PC-9 (cell line): ENCODE results near the gene RPL31. TPM values are rescaled to one million over a fixed set of nuclear protein-coding genes. Genes with fewer than 3 reads are reported as not detected.

Experiments used
- BruUV-seq: library from RNA; stranded (reverse); fragments of 400-500 nt; replicated peaks from 2 replicates; lab custom pipeline; 2021; lab: Mats Ljungman, UMichigan
- CTCF ChIA-PET: fragments of 300-600 bp; sonication (Branson Sonifier 250); formaldehyde crosslinking; loops from one replicate; lab custom pipeline; 2022; ENCODE audit warnings: antibody characterized with exemption; lab: Charles Lee
- POLR2A ChIA-PET: fragments of 300-600 bp; sonication (Branson Sonifier 250); formaldehyde crosslinking; loops from one replicate; lab custom pipeline; 2022; ENCODE audit warnings: antibody characterized with exemption; ENCODE audit not compliant: unreplicated experiment; lab: Charles Lee
- DNase-seq, 2 experiments: peaks; one replicate each; pipeline versions ENCODE4 v3.0.0 to v3.0.0-alpha.2; 2015 to 2022; ENCODE audit warnings: mixed read lengths in 1 of 2
- H2AFZ ChIP-seq: fragments of 200-600 bp; sonication (generic); 2 replicates; pipeline ENCODE4 v1.8.1; 2017; ENCODE audit warnings: antibody characterized with exemption
- H3F3A ChIP-seq: fragments of 200-600 bp; sonication (generic); 2 replicates; pipeline ENCODE4 v1.8.1; 2017; ENCODE audit warnings: antibody characterized with exemption, mild to moderate bottlenecking, low read depth; ENCODE audit not compliant: insufficient read depth
- H3K27ac ChIP-seq: fragments of 200-600 bp; sonication (generic); 2 replicates; pipeline ENCODE4 v1.6.1; 2016; ENCODE audit warnings: mixed run types
- H3K27me3 ChIP-seq: fragments of 200-600 bp; sonication (generic); 2 replicates; pipeline ENCODE4 v1.6.1; 2016; ENCODE audit warnings: low read depth, mixed run types; ENCODE audit not compliant: insufficient read depth
- H3K36me3 ChIP-seq: fragments of 200-600 bp; sonication (generic); 2 replicates; pipeline ENCODE4 v1.6.1; 2016; ENCODE audit warnings: low read depth, mixed run types
- H3K4me1 ChIP-seq: fragments of 200-600 bp; sonication (generic); replicated peaks from 2 replicates; pipeline ENCODE4 v1.6.1; 2016; ENCODE audit warnings: mixed run types; ENCODE audit not compliant: insufficient read depth
- H3K4me2 ChIP-seq: fragments of 200-600 bp; sonication (generic); 2 replicates; pipeline ENCODE4 v1.6.1; 2017; ENCODE audit warnings: mixed run types
- H3K4me3 ChIP-seq: fragments of 200-600 bp; sonication (generic); 2 replicates; pipeline ENCODE4 v1.6.1; 2016; ENCODE audit warnings: mixed run types
- H3K79me2 ChIP-seq: fragments of 200-600 bp; sonication (generic); 2 replicates; pipeline ENCODE4 v1.6.1; 2017; ENCODE audit warnings: low read depth, mixed run types
- H3K9me2 ChIP-seq: fragments of 200-600 bp; sonication (generic); 2 replicates; pipeline ENCODE4 v1.8.1; 2017; ENCODE audit warnings: mild to moderate bottlenecking; ENCODE audit not compliant: insufficient read depth
- H3K9me3 ChIP-seq: fragments of 200-600 bp; sonication (generic); 2 replicates; pipeline ENCODE4 v1.8.1; 2016; ENCODE audit warnings: low read depth; ENCODE audit not compliant: insufficient read depth
- H4K20me1 ChIP-seq: fragments of 200-600 bp; sonication (generic); 2 replicates; pipeline ENCODE4 v1.8.1; 2017; ENCODE audit not compliant: insufficient read depth
- CTCF ChIP-seq: fragments of 200-600 bp; sonication (generic); conservative IDR thresholded peaks from 2 replicates; pipeline ENCODE4 v1.6.1; 2017; ENCODE audit warnings: mixed run types, antibody characterized with exemption, mild to moderate bottlenecking, moderate library complexity
- EZH2 ChIP-seq: fragments of 200-600 bp; sonication (generic); IDR thresholded peaks from 2 replicates; pipeline ENCODE4 v1.8.0; 2017; ENCODE audit warnings: antibody characterized with exemption, low read depth
- intact Hi-C: fragments of 100-400 bp; cut with micrococcal nuclease; formaldehyde crosslinking; loops from one replicate; pipeline ENCODE4 v1.10.0; 2022; ENCODE audit not compliant: unreplicated experiment
- total RNA-seq: library from RNA; stranded (reverse); gene quantifications from 2 replicates; pipeline ENCODE4 v1.2.3, GENCODE V29; 2021

Gene RPL31
- total RNA-seq, 1 experiment from 2014 or later, result 1,251 TPM

DNA sequence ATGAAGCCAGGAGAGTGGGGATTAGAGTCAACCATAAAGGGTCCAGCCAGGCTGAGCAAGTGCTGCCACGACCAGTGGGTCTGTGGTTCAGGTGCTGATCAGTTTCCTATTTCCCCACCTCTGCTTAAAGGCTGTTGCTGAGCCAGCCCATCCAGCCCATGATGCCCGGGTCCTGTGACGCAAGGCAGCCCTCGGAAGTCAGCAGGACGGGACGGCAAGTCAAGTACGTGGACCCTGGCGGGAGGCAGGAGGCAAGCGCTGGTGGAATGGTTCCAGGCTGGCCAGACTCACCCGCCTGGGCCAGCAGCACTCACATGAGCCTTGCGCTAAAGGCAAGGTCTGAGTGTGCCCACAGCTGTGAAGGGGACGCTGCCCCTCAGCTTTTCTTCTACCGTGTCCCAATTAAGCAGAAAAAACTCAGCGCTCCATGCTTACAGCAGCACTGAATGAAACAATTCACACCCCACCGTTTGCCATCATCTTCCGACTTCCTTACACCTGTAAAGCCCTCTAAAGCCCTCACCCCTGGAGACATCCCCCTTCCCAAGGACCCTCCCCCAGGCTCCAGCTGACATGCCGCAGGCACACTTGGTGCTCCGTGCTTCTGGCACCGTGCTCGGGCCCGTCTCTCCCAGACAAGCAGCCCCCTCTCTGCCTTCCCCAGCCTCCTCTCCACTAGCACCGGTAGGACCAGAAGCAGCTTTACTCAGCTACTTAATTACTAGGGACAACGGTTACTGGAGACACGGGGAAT is 11.3 kb upstream of the RPL31 start:
- DNase-seq, result no peak
- H3K4me3 ChIP-seq, result no peak overlapping the region
- H2AFZ ChIP-seq, result no peak overlapping the region
- H3K9me3 ChIP-seq, result no peaks in the 10 kb centered on the region
- POLR2A ChIA-PET, result no interaction called here
- no peak for TF ChIP-seq CTCF
- no peak for TF ChIP-seq EZH2
- H3K27me3 ChIP-seq, result no peaks in the 10 kb centered on the region
- no peaks in the 10 kb centered on the region for H3K9me2 ChIP-seq
- H3K79me2 ChIP-seq, result no peaks in the 10 kb centered on the region
- no peak overlapping the region for H3K4me2 ChIP-seq
- no TSS peak for BruUV-seq
- peaks cover 4% of the 10 kb centered on the region; the same call in 1 of the 2 replicates for H4K20me1 ChIP-seq
- H3K36me3 ChIP-seq, result peaks cover 32% of the 10 kb centered on the region
- intact Hi-C loops, result no loop called here
- no peaks in the 10 kb centered on the region for H3K4me1 ChIP-seq
- H3K27ac ChIP-seq, result no peak overlapping the region
- CTCF ChIA-PET, result no interaction called here
- peaks cover 15% of the 10 kb centered on the region; the same call in 1 of the 2 replicates for H3F3A ChIP-seq

DNA sequence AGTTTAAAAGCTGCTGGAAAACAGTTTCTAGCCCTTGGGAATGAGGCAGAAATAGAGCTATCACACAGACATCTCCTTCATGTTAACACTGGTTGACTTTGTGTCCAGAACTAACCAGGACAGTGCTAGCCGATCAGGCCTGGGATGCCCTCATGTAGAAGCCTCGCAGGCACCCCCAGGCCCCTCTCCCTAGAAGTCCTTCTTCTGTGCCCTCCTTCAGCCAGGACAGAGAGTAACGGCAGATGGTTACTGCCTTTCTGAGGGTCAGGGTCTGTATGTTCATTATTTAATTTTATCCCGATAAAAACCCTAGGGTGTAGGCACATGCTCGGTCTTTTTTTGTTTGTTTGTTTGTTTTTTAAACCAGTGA is 10.7 kb upstream of the RPL31 start:
- CTCF ChIA-PET, result no interaction called here
- peaks cover 14% of the 10 kb centered on the region; the same call in 1 of the 2 replicates for H3F3A ChIP-seq
- H4K20me1 ChIP-seq, result peaks cover 4% of the 10 kb centered on the region; the same call in 1 of the 2 replicates
- H2AFZ ChIP-seq, result no peak overlapping the region
- H3K27me3 ChIP-seq, result no peaks in the 10 kb centered on the region
- no peaks in the 10 kb centered on the region for H3K9me2 ChIP-seq
- intact Hi-C loops, result no loop called here
- no TSS peak for BruUV-seq
- no peak for TF ChIP-seq EZH2
- H3K79me2 ChIP-seq, result no peaks in the 10 kb centered on the region
- POLR2A ChIA-PET, result no interaction called here
- H3K4me1 ChIP-seq, result no peaks in the 10 kb centered on the region
- no peak overlapping the region for H3K27ac ChIP-seq
- H3K9me3 ChIP-seq, result no peaks in the 10 kb centered on the region
- peaks cover 34% of the 10 kb centered on the region for H3K36me3 ChIP-seq
- H3K4me3 ChIP-seq, result no peak overlapping the region
- DNase-seq, result no peak
- no peak overlapping the region for H3K4me2 ChIP-seq

GRCh38 chr2:100992262-100992661 is 9.8 kb upstream of the RPL31 start:
- Histone ChIP-seq H3K27me3 (no peaks in the 10 kb centered on the region), H3K4me1 (no peaks in the 10 kb centered on the region)

More at GRCh38 chr2:100992262-100992661, 9.8 kb upstream of the RPL31 start:
- H3K4me3 ChIP-seq, result no peak overlapping the region
- ChIA-PET POLR2A (no interaction called here), CTCF (no interaction called here)
- no peak for DNase-seq
- peaks cover 4% of the 10 kb centered on the region; the same call in 1 of the 2 replicates for H4K20me1 ChIP-seq
- H3K9me2 ChIP-seq, result no peaks in the 10 kb centered on the region
- peaks cover 14% of the 10 kb centered on the region; the same call in 1 of the 2 replicates for H3F3A ChIP-seq
- no peak overlapping the region for H3K27ac ChIP-seq
- H2AFZ ChIP-seq, result no peak overlapping the region
- peaks cover 34% of the 10 kb centered on the region for H3K36me3 ChIP-seq
- no TSS peak for BruUV-seq
- no peak overlapping the region for H3K4me2 ChIP-seq
- TF ChIP-seq EZH2 (no peak), CTCF (no peak)
- no peaks in the 10 kb centered on the region for H3K9me3 ChIP-seq
- intact Hi-C loops, result no loop called here
- H3K79me2 ChIP-seq, result no peaks in the 10 kb centered on the region
